Thyroid gland (tissue), 4 donors: ENCODE measurements around the gene SLC4A3. TPM values are rescaled to one million over a fixed set of nuclear protein-coding genes. Genes with fewer than 3 reads are reported as not detected.
A peak's percentile ranks its signal among the peaks of the same experiment; 100 is the strongest.

Experiments used
- DNase-seq, 2 donors: peaks; one replicate each; pipeline ENCODE4 v3.0.0-alpha.2; 2019
- H3K27ac ChIP-seq, 3 donors: fragments of 200-600 bp; sonication (generic); 1 replicate in 2 of 3; 2 replicates in 1 of 3; pipeline ENCODE4 v1.5.1; 2016 to 2019; ENCODE audit warnings: mild to moderate bottlenecking in 1 of 3, moderate library complexity in 1 of 3
- H3K27me3 ChIP-seq: fragments of 200-600 bp; sonication (generic); one replicate; pipeline ENCODE4 v1.5.1; 2019
- H3K36me3 ChIP-seq, 2 donors: fragments of 200-600 bp; sonication (generic); one replicate each; pipeline ENCODE4 v1.5.1; 2016 to 2019
- H3K4me1 ChIP-seq, 2 donors: fragments of 200-600 bp; sonication (generic); one replicate each; pipeline ENCODE4 v1.5.1; 2017 to 2019
- H3K4me3 ChIP-seq, 3 donors: fragments of 200-600 bp; sonication (generic); replicated peaks in 1 of 3; 1 replicate in 2 of 3; 2 replicates in 1 of 3; pipeline ENCODE4 v1.5.1; 2016; ENCODE audit warnings: mild to moderate bottlenecking in 1 of 3
- H3K9me3 ChIP-seq: fragments of 200-600 bp; sonication (generic); one replicate; pipeline ENCODE4 v1.5.1; 2017
- CTCF ChIP-seq, 6 experiments: fragments of 200-600 bp in 3 of 6; fragments of 450-650 bp in 3 of 6; sonication (generic) in 3 of 6; IDR thresholded peaks; one replicate each; pipeline ENCODE4 v1.5.1; 2016 to 2019; ENCODE audit warnings: antibody characterized with exemption in 6 of 6, mild to moderate bottlenecking in 2 of 6, inconsistent platforms in 1 of 6, moderate library complexity in 1 of 6
- POLR2A ChIP-seq, 2 donors: fragments of 450-650 bp; IDR thresholded peaks; one replicate each; pipeline ENCODE4 v1.6.1; 2017; ENCODE audit warnings: antibody characterized with exemption in 2 of 2, mild to moderate bottlenecking in 2 of 2, moderate library complexity in 1 of 2
- WGBS, 2 donors: methylation state at CpG; one replicate each; pipeline ENCODE4 v1.1.5; 2017; 5-methylcytosine and 5-hydroxymethylcytosine counted together
- intact Hi-C: fragments of 100-400 bp; cut with DNase I; formaldehyde crosslinking; loops from one replicate; pipeline ENCODE4 v1.15.1; 2023
- total RNA-seq, 4 donors: library from RNA; depleted of rRNA; stranded (reverse); fragments of >200 nt; gene quantifications; one replicate each; pipeline ENCODE4 v1.2.3, GENCODE V29; 2016

Gene SLC4A3
- total RNA-seq, 4 donors from 2014 or later = 1.2 to 3.2 (median 2.8) TPM

GRCh38 chr2:219609149-219609750, 18.2 kb upstream of the SLC4A3 start:
- H3K4me1 ChIP-seq = no peaks in the 10 kb centered on the region
- TF ChIP-seq POLR2A (IDR thresholded peaks at IDR 0.05) (no peak), CTCF (IDR thresholded peaks at IDR 0.05) (no peak)
- H3K36me3 ChIP-seq = peaks cover 31 to 41% of the 10 kb centered on the region in 2 donors

GRCh38 chr2:219611306-219611705, 16.1 kb upstream of the SLC4A3 start:
- DNase-seq = peak in 1 of 2 donors; percentile 27
- no peaks in the 10 kb centered on the region for H3K9me3 ChIP-seq
- H3K27me3 ChIP-seq = no peaks in the 10 kb centered on the region
- H3K27ac ChIP-seq = no peak overlapping the region
- TF ChIP-seq CTCF (IDR thresholded peaks at IDR 0.05) (no peak), POLR2A (IDR thresholded peaks at IDR 0.05) (no peak)
- H3K4me1 ChIP-seq = no peaks in the 10 kb centered on the region
- H3K36me3 ChIP-seq = peaks cover 25 to 35% of the 10 kb centered on the region in 2 donors
- H3K4me3 ChIP-seq = no peak overlapping the region
- 79 to 96% methylated on average over 6 to 8 of the region's 9 CpGs for WGBS, 2 donors
- intact Hi-C loops = no loop called here

More at GRCh38 chr2:219609149-219609750, 18.2 kb upstream of the SLC4A3 start:
- no peaks in the 10 kb centered on the region for H3K27me3 ChIP-seq
- WGBS, 2 donors = 85 to 90% methylated on average over 13 of the region's 13 CpGs
- no peaks in the 10 kb centered on the region for H3K9me3 ChIP-seq
- no peak for DNase-seq
- intact Hi-C loops = no loop called here
- no peak overlapping the region for H3K27ac ChIP-seq
- H3K4me3 ChIP-seq = no peak overlapping the region

- no peaks in the 10 kb centered on the region for H3K27me3 ChIP-seq
- H3K27ac ChIP-seq = no peak overlapping the region
- DNase-seq = no peak
- H3K9me3 ChIP-seq = no peaks in the 10 kb centered on the region
- WGBS, 2 donors = 72 to 80% methylated on average over 7 to 12 of the region's 12 CpGs
- no peaks in the 10 kb centered on the region for H3K4me1 ChIP-seq
- intact Hi-C loops = no loop called here
- H3K36me3 ChIP-seq = peaks cover 18 to 27% of the 10 kb centered on the region in 2 donors
- TF ChIP-seq CTCF (IDR thresholded peaks at IDR 0.05) = no peak
- TF ChIP-seq POLR2A (IDR thresholded peaks at IDR 0.05) = no peak
- no peak overlapping the region for H3K4me3 ChIP-seq
These were observed 15.4 kb upstream of the SLC4A3 start for GRCh38 chr2:219611866-219612576.

- Histone ChIP-seq H3K9me3 (no peaks in the 10 kb centered on the region), H3K4me3 (no peak overlapping the region), H3K27me3 (no peaks in the 10 kb centered on the region), H3K27ac (no peak overlapping the region), H3K4me1 (no peaks in the 10 kb centered on the region), H3K36me3 (peaks cover 11 to 22% of the 10 kb centered on the region in 2 donors)
- 89 to 92% methylated on average over 13 of the region's 15 CpGs for WGBS, 2 donors
- intact Hi-C loops = no loop called here
- no peak for TF ChIP-seq POLR2A (IDR thresholded peaks at IDR 0.05)
- TF ChIP-seq CTCF (IDR thresholded peaks at IDR 0.05) = no peak
- no peak for DNase-seq
These were observed 14.7 kb upstream of the SLC4A3 start for GRCh38 chr2:219612577-219613286.
